ELF-1 (cell line): ENCODE measurements around the gene NUS1.
A peak's percentile ranks its signal among the peaks of the same experiment; 100 is the strongest.
"Not testable (repeated sequence)": the region's sequence is repeated elsewhere in the genome, so short reads cannot be mapped to it uniquely, and the experiment has no call there.

Source experiments
- DNase-seq: peaks from one replicate; pipeline ENCODE4 v3.0.0-alpha.2; 2016; ENCODE audit warnings: low read depth, low spot score

Gene NUS1

DNA sequence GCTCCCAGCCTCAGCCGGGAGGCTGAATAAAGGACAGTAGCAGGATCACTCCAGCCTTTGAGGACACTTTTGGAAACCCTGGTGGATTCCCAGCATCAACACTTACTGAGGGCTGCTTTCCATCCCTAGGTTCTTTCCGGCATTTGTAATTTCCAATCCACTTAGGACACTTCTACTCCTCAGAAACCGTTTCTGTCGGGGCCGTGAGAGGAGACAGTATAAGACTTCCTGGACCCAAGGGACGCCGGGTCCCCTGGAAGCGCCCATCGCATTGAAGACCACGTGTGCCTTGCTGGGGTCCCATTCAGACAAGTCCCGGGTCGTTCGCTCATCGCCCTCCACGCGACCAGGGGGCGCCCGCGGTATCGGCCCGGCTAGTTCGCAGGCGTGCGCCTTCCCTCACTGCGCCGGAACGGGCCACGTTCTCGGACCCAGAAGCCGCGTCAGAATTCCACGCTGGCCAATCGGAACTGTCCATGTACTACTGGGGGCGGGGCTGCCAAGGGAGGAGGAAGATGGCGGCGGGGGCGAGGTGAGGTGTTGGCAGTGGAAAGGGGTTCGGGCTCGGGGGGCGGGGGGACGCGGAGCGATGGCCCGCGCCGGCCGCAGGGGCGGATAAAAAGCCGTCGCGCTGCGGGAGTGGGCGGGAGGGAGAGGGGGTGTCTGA is at the start of gene NUS1:
Gene NUS1, plus strand, starts transcription at position 479 of the 667 bp plus-strand sequence. CDS start 202 bp downstream, outside the sequence.
- DNase-seq: peak; percentile 98

DNA sequence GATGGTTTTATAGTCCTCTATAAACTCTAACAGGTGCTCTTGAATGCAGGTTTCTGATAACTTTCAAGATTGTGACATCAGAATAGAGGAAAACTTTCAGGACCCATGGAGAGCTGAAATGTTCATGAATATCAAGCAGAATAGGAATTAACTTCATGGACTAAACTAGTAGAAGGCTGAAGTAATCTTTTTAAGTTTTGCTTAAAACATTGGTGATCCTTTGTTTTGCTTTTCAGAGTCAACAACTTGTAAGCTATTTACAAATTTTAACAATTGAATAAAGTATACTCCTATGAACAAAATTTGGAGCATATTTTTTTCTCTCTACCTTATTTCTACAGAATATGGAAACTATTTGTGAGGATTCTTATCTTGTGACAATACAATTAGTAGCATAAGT is 47.7 kb upstream of the NUS1 start:
- DNase-seq: no peak

DNA sequence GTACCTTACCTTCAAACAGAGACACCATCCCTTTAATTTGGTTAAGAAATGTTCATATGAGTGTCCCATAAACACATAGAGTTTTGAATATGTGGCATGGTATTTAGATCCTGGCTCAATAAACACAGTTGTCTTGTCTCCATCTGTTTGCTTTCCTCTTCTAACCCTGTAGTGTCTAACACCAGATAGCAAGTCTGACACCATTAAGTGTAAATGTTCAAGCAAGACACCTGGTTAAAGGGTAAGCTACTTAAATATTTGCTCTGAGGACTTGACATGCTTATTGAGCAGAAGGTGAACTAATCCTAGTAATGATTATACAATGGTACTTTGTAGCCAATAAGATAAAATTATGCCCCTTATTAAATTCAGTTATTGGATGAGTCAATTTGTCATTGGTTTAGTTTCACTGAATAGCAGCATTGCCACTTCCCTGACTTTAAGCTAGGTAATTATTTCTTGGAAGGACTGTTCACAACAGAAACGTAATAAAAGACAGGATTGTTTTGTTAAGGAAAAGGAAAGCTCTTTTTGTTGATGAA is 46.1 kb upstream of the NUS1 start:
- no peak for DNase-seq

DNA sequence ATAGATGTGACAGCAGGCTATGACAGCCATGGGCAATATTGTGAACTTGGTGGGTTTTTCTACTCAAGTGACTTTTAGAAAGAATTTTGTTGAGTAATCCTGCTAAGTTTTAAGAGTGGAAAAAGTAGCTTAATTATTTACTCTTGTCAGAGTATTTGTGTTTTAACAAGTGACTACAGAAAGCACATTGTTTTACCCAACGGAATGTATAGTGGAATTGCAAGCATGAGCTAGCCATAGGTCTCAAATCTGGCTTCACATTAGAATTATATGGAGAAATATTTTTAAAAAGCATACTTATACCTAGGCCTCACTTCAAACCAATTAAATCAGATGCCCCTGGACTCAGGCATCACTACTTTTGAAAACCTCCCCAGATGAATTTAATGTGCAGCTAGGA is 37.5 kb upstream of the NUS1 start:
- DNase-seq: no peak

DNA sequence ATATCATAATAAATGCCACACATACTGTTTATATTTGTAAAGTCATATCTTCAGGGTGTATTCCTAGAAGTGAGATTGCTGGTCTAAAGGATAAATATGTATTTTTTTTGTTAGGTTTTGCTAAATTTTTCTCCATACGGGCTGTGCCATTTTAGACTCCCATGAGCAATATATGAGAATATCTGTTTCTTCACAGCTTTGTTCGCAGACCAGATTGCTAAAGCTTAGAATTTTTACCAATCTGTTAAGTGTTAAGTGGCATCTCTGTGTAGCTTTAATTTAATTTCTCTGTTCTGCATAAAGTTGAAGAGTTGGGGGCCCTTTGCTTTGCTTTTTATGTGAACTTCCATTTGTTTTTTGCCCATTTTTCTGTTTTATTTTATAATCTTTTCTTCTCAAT is 32.3 kb upstream of the NUS1 start:
- no peak for DNase-seq

DNA sequence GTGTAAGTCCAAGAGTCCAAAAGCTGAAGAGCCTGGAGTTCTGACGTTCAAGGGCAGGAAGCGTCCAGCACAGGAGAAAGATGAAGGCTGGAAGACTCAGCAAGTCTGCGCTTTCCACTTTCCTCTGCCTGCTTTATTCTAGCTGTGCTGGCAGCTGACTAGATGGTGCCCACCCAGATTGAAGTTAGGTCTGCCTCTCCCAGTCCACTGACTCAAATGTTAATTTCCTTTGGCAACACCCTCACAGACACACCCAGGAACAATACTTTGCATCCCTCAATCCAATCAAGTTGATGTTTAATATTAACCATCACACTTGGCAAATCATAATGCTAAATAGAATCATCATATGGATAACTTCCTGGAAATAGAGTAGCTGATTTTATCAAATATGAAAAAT is 23.3 kb upstream of the NUS1 start:
- not testable (repeated sequence) for DNase-seq

DNA sequence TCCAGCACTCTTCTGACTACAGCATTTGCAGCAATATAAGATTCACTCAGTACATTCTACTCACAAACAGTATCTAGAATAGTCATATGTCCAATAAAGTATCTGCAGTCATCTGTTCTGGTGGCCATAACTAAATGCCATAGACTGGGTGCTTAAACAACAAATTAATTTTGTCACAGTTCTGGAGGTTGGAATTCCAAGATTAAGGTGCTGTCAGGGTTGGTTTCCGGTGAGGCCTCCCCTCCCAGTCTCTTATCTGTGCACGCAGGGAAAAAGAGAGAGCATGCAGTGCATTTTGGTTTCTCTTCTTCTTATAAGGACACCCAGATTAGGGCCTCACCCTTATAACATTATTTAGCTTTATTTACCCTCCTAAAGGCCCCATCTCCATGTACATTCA is 21.3 kb upstream of the NUS1 start:
- no peak for DNase-seq

DNA sequence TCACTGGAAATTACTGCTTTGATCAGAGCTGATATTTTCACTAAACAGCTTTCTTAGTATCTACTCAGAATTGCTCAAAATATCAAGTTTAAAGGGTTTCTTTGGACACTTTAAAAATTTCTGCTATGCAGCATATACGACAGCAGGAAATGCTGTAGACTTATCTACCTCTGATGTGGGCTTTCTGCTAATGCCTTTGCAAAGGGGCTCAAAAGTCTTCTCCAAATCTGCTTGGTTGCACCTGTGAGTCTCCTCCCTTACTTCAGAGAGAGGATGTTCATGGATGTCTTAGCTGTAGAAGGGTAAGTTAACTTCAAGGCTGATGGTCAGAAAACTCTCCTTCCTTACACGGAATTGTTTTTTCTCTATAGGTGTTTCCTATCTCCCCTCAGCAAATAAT is 19.9 kb upstream of the NUS1 start:
- DNase-seq: no peak

DNA sequence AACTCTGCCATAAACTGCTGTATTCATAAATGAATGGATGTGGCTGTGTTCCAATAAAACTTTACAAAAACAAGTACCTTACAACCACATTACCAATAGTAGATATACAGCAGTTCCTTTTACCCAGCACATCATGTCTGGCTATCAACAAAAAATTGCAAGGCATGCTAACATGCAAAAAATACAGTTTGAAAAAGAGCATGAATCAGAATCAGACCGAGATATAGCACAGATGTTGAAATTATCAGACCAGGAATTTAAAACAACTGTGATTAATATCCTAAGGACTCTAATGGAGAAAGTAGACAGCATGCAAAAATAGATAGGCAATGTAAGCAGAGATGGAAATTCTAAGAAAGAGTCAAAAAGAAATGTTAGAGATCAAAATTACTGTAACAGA is 8.4 kb upstream of the NUS1 start:
- DNase-seq: no peak

DNA sequence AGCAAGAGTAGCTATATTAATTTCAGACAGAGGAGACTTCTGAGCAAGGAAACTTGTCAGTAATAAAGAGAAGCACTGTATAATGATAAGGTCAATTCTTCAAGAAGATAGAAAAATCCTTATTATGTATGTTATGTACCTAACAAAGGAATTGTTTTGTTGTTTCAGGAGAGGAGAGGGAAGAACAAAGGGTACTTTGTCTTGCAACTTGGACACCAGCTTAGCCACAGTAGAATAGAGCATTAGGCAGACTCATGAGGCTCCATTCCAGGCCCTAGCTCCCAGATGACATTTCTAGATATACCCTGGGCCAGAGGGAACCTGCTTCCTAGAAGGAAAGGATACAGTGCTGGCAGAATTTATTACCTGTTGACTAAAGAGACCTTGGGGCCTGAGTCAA is 6.5 kb upstream of the NUS1 start:
- DNase-seq: no peak

DNA sequence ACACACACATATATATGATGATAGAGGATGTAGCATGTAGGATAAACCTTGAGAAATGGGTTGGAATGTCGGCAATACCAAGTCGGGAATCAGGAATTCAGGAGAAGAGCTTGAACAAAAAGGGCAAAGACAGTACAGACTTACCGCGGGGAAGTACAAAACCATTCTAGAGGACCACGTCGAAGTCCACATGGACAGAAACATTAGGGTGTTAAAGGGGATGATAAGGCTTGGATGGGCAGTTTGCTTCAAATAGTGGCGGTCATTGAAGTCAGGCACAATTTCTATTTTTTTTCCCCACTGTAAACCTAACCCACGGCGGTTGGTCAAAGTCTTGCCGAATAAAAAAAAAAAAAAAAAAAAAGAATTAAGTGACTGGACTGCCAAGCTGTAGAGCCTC is 766 bp upstream of the NUS1 start:
- no peak for DNase-seq

DNA sequence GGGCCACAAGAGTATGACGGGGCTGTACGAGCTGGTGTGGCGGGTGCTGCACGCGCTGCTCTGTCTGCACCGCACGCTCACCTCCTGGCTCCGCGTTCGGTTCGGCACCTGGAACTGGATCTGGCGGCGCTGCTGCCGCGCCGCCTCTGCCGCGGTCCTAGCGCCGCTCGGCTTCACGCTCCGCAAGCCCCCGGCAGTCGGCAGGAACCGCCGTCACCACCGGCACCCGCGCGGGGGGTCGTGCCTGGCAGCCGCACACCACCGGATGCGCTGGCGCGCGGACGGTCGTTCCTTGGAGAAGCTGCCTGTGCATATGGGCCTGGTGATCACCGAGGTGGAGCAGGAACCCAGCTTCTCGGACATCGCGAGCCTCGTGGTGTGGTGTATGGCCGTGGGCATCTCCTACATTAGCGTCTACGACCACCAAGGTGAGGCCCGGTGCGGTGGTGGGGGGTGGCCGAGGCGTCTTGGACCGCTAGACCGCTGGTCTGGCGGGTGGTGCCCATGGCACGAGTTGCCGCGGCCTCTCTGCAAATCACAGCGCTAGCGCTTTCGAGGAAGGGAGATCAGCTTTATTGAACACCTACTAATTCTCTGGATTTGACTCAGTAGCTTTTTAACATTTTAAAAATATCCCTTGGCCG is 511 bp downstream of the NUS1 start:
- DNase-seq: peak; percentile 54

DNA sequence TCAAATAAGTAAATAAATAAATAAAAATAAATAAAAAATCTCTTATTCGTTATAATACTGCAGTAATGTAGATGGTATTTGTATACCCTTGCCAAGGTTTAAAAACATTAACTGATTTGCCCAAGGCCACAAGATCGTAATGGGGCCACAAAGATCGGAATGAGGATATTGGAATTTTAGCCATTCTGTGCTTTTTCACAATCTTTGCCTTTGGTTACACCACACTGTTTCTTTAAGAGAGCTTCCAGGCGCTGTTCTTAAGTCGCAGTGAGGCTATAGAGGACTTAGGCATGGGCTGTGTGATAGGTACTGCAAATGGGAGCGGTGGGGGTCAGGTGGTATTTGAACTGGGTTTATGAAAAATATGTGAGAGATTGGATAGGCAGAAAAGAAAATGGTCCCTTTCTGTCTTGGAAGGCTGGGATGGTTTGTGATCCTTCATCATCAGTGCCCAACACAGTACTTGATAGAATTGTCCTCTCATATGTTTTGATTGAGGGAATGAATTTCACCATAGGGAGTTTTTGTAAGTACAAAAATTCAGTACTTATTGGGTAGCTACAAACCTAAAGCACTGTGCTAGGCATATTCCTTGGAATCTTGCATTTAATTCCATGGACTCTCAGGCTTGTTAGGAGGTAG is 1.4 kb downstream of the NUS1 start:
- peak; percentile 8 for DNase-seq

DNA sequence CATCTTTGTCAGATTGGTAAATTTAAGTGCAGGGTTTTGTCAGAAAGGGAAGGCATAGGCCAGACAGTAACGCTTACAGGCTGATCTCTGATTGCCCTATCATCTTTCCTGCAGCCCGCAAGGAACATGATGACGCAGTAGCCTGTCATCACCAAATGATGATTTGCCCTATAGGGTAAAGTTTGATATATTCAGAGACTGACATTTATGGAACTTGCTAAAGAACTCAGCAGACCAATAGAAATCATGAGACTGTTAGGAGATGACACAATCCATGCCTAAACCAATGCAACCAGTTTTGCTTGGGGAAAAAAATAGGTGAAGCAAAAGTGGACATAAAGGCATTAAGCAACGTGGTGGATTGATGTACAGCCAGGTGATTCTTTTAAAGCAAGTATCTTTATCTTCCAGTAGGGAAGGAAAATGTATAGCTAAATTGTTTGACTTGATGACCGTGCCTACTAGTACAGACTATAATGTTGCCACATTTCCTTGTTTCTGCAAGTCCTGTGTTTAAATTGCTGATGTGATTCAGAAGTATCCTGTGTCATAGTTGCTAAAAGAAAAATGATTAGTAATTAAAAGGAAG is 2.4 kb downstream of the NUS1 start:
- DNase-seq: no peak

DNA sequence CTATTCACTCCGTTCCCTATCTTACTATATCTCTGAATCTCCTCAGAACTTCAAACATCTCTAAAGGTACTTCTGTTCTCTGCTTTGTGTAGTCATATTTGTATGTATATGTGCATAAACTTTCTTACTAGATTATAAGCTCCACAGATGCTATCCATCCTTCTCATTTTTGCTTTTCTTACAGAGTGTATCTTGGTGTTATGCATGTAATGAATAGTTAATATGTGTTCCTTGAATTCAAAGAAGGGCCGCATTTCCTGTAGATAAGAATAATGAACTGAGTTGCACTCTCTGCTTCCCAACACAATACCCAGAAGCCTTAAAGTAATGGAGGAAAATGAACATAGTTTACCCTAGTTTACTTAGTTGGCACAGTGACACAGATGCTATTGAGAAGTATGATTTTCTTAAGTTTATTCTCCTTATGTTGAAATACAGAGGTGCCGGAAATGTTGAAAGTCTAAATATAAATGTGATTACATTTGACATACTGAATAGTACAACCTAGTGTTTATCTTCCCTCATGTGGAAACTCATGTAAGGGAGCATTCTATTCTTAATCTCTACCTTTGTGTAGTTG is 6.0 kb downstream of the NUS1 start:
- no peak for DNase-seq

DNA sequence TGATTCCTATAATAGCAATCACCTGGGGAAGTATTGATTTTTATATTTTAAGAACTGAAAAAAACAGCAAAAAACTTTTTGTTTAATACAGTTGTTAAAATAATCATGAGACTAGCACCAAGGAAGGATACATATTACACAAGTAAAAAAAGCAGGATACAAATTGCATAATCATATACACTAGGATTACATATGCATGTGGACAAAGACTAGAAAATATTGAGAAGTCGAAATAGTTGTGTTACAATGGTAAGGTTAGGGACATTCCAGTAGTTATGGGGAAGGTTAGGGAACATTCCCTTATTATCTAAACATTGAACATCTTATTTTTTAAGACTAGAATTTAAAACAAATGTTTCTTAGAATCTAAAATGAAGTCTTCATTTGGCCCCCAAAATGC is 9.5 kb downstream of the NUS1 start:
- no peak for DNase-seq

DNA sequence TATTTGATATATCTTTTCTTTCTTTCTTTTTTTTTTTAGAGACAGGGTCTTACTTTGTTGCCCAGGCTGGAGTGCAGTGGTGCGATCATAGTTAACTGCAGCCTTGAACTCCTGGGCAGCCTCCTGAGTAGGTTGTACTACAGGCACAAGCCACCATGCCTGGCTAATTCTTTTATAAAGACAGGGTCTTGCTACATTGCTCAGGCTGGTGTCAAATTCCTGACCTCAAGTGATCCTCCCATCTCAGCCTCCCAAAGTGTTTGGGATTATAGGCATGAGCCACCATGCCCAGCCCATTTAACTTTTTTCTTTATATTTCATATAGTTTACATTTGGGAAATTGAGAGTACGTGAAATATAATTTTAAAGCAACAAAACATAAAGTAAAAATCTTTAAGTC is 10.1 kb downstream of the NUS1 start:
- no peak for DNase-seq

DNA sequence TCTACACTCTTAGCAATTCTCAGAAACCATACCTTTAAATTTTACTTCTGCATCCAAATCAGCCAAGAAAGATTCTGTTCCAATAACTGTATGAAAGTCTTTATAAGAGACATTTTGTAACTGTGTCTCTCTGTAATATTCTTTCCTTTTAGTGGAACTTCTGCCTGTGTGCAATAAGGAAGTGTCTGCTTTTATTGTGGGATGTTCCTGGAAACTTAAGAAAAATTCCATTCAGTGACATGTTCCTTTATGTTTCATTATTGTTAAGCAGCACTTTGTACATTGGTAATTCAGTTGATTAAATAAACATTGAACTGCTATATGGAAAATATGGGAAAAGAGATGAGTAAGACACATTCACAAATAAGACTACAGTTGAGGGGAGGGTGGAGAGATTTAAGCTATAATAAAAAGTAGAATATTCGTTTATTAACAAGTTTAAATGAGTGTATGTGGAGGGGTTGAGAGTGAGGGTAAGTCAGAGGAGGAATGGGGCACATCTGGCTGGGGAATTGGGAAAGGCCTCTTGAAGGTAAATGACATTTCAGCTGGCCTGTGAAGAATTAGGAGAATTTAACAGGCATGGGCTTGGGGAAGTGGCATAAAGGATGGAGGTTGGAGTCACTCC is 11.9 kb downstream of the NUS1 start:
- no peak for DNase-seq

DNA sequence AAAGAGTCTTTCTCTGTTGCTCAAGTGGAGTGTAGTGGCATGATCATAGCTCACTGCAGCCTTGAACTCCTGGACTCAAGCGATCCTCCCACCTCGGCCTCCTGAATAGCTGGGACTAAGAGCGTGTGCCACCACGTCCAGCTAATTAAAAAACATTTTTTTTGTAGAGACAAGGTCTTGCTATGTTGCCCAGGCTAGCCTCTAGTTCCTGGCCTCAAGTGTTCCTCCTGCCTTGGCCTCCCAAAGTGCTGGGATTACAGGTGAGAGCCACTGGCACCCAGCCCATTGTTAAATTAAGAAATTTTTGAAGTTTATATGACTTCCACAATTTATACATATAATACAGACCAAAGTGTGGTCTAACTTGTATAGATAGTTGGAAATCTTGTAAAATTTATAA is 14.3 kb downstream of the NUS1 start:
- not testable (repeated sequence) for DNase-seq

DNA sequence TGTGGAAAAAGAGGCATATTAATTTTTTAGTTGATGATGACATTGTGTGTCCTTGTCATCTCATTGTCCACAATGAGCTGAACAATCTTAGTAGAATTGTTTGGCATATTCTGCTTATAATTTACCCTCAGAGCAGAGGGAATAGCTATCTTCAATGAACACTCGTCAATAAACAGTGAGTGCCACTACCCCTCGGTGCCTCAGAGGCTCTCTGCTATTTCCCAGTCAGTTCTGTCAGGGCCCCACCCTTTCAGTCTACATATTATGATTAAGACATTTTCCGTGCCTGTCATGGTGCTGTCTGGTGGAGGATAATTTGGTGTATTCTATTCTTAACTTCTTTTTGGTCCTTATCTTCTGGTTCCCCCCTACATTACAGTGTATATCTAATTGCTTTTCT is 31.2 kb downstream of the NUS1 start:
- DNase-seq: no peak

DNA sequence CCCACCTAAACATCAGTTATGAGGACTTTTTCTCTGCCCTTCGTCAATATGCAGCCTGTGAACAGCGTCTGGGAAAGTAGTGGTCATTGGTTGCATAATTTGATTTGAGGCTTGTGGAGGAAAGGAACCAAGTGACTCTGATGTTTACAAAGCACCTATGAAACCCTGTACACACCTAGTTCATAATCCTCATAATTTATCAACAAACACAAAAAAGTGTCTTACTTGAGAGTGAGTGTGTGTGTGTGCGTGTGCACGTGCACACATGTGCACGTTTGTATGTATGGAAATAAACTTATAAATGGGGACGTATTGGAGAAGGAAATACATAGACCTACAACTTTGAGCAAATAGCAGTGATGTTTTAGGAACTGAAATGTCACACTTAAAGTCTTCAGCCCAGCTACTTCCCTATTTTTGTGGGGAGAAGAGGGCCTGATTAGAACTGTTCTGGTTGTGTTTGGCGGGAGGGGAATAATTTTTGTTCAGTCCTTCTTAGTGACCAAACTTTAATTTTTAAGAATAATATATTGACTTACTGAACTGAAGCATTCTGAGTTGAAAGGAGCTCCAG is 31.8 kb downstream of the NUS1 start:
- DNase-seq: not testable (repeated sequence)
